Esophagus squamous epithelium (tissue), 4 donors: ENCODE measurements around the gene NUDT22.
A peak's percentile ranks its signal among the peaks of the same experiment; 100 is the strongest.

Experiments
- POLR2A ChIP-seq, 4 donors: fragments of 450-650 bp; IDR thresholded peaks; one replicate each; pipeline ENCODE4 v1.6.1; 2017; ENCODE audit warnings: antibody characterized with exemption in 4 of 4, mild to moderate bottlenecking in 4 of 4, moderate library complexity in 3 of 4
- TF ChIP-seq, protein P1 (sequence below), 6 experiments: fragments of 450-650 bp in 4 of 6; fragments of 200-600 bp in 2 of 6; sonication (generic) in 2 of 6; IDR thresholded peaks; one replicate each; pipeline ENCODE4 v1.5.1; 2016 to 2019; ENCODE audit warnings: antibody characterized with exemption in 6 of 6, mild to moderate bottlenecking in 4 of 6, moderate library complexity in 4 of 6

DNA sequence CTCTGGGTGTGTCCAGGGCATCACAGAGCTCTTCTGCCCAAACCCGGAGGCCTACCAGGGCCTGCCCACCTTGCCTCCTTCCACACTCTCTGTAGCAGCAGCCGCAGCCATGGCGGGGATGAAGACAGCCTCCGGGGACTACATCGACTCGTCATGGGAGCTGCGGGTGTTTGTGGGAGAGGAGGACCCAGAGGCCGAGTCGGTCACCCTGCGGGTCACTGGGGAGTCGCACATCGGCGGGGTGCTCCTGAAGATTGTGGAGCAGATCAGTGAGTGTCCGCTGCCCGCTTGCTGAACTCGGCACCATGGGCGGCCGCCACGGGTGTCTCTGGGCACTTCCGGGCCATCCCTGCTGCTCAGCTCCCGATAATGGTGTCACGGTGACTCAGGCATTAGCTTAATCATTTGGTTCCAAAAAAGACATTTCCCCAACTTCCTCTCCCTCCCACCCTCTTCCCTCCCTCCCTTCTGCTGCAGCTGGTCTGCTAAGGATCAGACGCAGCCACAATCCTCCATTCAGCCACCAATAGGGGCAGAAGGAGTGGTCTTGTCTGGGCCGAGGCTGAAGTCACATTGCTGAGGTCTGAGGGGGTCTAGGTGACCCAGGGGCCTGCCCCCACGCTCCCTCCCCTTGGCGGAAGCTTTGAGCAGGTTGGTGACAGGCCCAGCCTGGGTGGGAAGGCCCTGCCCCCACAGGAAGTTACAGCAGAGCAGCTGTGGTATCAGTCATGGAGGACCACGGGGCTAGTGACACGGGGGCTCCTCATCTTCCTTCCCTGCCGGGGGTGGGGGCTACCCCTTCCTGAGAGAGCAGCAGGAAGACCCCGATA, 18.6 kb upstream of the NUDT22 start:
- TF ChIP-seq, protein P1, sequence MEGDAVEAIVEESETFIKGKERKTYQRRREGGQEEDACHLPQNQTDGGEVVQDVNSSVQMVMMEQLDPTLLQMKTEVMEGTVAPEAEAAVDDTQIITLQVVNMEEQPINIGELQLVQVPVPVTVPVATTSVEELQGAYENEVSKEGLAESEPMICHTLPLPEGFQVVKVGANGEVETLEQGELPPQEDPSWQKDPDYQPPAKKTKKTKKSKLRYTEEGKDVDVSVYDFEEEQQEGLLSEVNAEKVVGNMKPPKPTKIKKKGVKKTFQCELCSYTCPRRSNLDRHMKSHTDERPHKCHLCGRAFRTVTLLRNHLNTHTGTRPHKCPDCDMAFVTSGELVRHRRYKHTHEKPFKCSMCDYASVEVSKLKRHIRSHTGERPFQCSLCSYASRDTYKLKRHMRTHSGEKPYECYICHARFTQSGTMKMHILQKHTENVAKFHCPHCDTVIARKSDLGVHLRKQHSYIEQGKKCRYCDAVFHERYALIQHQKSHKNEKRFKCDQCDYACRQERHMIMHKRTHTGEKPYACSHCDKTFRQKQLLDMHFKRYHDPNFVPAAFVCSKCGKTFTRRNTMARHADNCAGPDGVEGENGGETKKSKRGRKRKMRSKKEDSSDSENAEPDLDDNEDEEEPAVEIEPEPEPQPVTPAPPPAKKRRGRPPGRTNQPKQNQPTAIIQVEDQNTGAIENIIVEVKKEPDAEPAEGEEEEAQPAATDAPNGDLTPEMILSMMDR (IDR thresholded peaks at IDR 0.05) = no peak
- peak in 2 of 4 donors; percentile 20 to 25 for TF ChIP-seq POLR2A (IDR thresholded peaks at IDR 0.05)
